GM18951 (cell line): ENCODE results near the gene SMS.

Experiments
- POLR2A ChIP-seq: IDR thresholded peaks from 4 replicates; pipeline ENCODE4 v1.6.1; 2011; ENCODE audit warnings: mild to moderate bottlenecking; ENCODE audit not compliant: insufficient read length, insufficient read depth; ENCODE audit errors: extremely low read depth
- in situ Hi-C: fragments of 300-500 bp; cut with MboI; formaldehyde crosslinking; loops from one replicate; pipeline ENCODE4 v1.12.0; 2022; ENCODE audit warnings: low sequenced_read_pairs, mixed read lengths, inconsistent platforms; ENCODE audit not compliant: unreplicated experiment

SMS gene

GRCh38 chrX:21975812-21976211 is 35.3 kb downstream of the SMS start:
- in situ Hi-C loops, result loop anchor here (25.0 kb wide), 1 partner anchor 761 kb away; no protein-coding TSS in a partner anchor
- no peak for TF ChIP-seq POLR2A

DNA sequence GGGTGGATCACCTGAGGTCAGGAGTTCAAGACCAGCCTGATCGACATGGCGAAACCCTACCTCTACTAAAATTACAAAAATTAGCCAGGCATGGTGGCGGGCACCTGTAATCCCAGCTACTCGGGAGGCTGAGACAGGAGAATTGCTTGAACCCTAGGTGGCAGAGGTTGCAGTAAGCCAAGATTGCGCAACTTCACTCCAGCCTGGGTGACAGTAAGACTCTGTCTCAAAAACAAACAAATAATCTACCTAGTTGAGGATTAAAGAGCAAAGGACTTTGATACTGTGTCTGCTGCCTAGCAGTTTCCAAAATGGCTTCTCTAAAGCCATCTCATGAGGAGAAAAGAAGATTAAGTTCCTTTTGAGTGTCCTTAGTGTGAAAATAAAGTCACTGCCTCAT is 37.8 kb downstream of the SMS start:
- no peak for TF ChIP-seq POLR2A
- in situ Hi-C loops, result loop anchor here (25.0 kb wide), 1 partner anchor 759 kb away; no protein-coding TSS in a partner anchor

DNA sequence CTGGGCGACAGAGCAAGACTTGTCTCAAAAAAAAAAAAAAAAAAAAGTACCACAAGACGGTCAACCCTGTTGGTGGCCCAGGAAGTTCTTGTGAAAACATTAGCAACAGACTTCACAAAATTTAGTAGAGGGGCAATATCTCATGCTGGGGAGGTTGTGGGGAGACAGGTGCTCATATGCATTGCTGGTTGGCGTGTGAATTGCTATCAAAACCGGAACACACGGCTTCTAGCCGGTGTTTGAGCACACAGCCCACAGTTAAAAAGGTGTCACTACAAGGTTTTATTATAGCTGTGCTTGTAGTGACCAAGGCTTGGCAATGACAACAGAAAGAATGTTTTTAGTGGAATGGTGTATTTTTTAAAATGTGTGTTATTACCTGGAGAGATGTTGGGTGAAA is 41.8 kb downstream of the SMS start:
- in situ Hi-C loops, result loop anchor here (25.0 kb wide), 1 partner anchor 755 kb away; no protein-coding TSS in a partner anchor
- no peak for TF ChIP-seq POLR2A

GRCh38 chrX:21985332-21985777 is 44.8 kb downstream of the SMS start:
- in situ Hi-C loops, result loop anchor here (25.0 kb wide), 1 partner anchor 752 kb away; no protein-coding TSS in a partner anchor
- no peak for TF ChIP-seq POLR2A

- no peak for TF ChIP-seq POLR2A
- in situ Hi-C loops, result loop anchor here (25.0 kb wide), 1 partner anchor 751 kb away; no protein-coding TSS in a partner anchor
These were observed 46.1 kb downstream of the SMS start for GRCh38 chrX:21986596-21986995.

DNA sequence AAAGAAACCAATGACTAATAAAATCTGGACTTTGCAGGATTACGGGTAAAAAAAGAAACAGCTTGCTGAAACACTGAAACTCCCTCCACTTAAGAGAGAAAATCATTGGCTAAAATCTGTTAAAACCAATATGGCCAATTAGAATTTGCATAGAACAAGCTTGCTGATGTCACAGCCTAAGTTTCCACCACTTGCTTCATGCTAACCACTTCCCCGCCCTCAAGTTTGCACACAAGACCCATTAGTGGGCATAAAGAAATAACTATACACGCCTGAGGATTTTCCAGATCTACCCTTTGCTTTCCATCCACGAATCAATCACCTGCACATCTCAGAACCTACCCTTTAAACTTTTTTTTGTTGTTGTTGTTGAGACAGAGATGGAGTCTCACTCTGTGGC is 48.9 kb downstream of the SMS start:
- no peak for TF ChIP-seq POLR2A
- in situ Hi-C loops, result loop anchor here (25.0 kb wide), 1 partner anchor 748 kb away; no protein-coding TSS in a partner anchor

DNA sequence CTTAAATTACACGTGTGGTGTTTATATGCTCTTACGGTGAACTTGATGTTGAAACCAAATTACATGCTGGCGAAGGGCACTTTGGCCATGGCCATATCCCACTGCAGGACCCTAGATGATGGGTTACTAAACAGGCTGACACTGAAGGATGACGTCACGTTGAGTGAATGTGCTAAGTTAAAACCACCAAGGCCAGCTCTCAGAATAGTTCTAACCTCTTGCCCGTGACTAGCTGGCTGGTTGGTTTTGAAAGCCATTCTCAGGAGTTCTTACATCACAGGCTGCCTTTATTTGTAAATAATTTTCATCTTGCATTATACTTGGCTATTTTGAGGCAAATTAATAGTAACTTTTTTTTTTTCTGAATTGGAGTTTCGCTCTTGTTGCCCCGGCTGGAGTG is 50.3 kb downstream of the SMS start:
- in situ Hi-C loops, result loop anchor here (25.0 kb wide), 1 partner anchor 746 kb away; no protein-coding TSS in a partner anchor
- no peak for TF ChIP-seq POLR2A

DNA sequence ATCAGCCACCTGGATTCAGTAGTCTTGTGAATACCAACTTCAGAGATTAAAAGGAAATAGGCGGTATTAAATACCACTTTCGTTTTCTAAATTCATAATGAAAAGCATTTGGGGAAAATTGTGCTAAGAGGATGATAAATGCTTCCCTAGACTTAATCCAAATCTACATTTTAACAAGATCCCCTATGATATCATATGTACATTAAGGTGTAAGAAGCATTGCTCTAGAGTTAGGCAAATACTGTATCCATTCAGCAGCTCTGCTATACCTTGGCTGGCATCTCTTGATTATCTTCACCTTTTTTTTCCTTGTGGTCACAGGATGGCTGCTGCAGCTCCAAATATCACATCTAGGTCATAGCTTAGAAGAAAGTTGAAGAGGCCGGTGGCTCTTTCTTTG is 51.0 kb downstream of the SMS start:
- in situ Hi-C loops, result loop anchor here (25.0 kb wide), 1 partner anchor 746 kb away; no protein-coding TSS in a partner anchor
- TF ChIP-seq POLR2A, result no peak

DNA sequence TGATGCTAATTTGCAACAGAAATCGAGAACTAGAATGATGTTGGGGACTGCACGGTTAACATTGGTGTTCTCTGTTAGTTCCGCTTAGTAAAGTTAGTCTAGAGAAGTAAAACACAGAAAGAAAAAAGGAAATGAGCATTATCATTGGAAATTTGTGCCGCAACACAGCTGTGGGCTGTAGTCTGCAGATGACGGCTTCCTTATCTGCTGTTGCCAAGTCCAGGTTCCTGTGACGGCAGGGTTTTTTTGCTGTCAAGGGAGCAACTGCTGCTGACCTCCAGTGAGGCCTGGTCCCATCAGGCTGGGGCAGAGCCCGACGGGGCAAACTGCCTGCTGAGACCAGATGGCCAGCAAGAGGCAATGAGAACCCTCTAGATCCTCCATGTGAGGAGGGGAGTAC is 52.8 kb downstream of the SMS start:
- no peak for TF ChIP-seq POLR2A
- in situ Hi-C loops, result loop anchor here (25.0 kb wide), 1 partner anchor 744 kb away; no protein-coding TSS in a partner anchor

DNA sequence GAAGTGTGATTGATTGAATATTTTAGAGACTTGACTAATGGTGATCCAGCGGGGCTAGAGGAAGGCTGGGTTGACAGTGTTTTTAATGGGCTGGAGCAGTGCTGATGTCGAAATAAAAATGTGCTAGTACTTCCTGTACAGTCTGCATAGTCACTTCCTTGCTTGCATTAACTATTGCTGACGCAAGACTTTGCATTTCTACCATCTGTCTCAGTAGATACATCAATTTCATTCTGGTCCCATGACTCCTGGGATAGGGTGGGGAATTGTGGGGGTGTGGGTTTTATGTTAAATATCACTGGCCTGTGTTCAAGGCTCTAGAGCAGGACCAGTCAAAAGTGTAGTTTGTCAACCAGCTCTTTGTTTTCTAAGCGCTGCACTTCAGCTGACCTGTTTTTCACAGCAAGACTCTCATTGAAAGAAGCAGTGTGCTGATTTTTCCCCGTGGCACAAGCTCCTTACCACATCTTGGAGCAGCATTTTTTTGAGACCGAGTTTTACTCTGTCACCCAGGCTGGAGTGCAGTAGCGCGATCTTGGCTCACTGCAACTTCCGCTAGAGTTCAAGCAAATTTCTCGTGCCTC is 56.5 kb downstream of the SMS start:
- in situ Hi-C loops, result loop anchor here (25.0 kb wide), 1 partner anchor 740 kb away; no protein-coding TSS in a partner anchor
- TF ChIP-seq POLR2A, result no peak

DNA sequence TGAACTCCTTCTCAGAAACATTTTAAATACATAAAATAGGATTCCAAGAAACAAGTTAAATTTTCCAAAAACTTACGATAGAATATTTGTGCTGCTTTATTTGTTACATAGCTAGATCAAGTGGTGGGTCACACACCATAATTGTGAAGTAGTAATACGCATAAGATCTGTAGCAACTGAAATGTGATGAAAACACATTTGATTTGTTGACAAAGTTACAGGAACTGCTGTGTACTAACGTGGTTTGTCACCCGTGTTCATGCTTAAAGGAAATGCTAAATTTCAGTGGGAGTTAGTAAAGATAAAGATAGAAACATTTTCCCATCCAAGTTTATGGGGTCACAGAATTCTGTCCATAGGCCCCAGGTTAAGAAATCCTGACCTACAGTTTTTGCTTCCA is 57.5 kb downstream of the SMS start:
- in situ Hi-C loops, result loop anchor here (25.0 kb wide), 1 partner anchor 739 kb away; no protein-coding TSS in a partner anchor
- TF ChIP-seq POLR2A, result no peak

DNA sequence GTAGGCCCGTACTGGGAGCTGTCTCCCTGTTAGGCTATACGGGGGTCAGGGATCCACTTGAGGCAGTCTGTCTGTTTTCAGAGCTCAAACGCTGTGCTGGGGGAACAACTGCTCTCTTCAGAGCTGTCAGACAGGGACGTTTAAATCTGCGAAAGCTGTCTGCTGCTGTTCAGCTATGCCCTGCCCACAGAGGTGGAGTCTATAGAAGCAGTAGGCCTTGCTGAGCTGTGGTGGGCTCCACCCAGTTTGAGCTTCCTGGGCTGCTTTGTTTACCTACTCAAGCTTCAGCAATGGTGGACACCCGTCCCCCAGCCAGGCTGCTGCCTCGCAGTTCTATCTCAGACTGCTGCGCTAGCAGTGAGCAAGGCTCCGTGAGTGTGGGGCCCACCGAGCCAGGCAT is 64.4 kb downstream of the SMS start:
- in situ Hi-C loops, result no loop called here
- TF ChIP-seq POLR2A, result no peak

DNA sequence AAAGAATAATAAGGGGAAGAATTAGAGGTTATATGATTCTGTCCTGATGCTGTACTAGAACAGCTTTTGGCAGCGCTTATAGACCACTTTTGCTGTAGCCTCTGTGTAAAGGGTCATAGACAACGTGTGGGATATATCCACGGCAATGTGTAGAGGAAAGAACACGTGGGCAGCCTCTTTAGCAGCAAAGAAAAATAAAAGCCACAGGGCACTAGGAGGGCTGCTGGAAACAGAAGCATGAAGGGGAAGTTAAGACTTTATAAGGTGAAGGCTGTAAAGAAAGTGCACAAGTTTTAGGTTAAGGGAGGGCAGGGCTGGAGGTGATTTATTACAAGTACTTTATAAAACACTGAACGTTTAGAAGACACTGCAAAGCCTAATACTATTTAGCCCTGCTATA is 71.5 kb downstream of the SMS start:
- no peak for TF ChIP-seq POLR2A
- in situ Hi-C loops, result no loop called here

DNA sequence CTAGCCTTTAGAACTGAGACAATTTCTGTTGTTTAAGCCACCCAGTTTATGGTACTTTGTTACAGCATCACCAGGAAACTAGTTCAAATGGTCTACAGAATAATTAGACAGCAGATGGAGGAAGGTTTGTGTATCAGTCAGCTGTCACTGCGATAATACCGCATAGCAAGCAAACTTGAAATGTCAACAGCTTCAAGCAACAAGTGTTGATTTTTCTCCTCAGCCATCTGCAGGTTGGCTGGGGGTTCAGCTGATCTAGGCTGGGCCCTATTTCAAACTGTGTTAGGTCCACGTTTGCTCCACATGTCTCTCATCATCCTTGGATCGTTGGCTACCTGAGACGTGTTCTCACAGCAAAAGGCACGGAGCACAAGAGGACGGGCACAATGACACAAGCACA is 72.4 kb downstream of the SMS start:
- TF ChIP-seq POLR2A, result no peak
- in situ Hi-C loops, result no loop called here

DNA sequence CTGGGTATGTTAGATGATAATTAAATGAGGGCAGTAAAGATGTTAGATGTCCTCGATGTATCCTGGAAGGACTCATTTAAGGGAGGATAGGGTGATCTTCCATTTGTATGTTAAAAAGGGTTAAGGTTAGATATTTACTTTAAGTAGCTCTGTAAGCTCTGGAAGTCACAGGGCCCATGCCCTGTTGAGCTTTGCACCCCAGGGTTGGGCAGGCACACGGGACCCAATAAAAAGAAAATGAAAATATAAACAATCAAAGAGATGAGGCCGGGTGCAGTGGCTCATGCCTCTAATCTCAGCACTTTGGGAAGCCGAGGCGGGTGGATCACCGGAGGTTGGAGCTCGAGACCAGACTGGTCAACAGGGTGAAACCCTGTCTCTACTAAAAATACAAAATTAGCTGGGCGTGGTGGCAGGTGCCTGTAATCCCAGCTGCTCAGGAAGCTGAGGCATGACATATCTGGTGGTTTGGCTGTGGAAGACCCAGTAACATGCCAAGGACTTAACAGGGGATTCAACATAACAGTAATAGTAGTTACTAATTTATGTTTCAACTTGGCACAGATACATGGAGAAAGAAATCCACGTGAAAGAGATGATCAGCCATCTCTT is 74.7 kb downstream of the SMS start:
- in situ Hi-C loops, result no loop called here
- no peak for TF ChIP-seq POLR2A
